ENCODE measurements around the gene RPN2.

DNA sequence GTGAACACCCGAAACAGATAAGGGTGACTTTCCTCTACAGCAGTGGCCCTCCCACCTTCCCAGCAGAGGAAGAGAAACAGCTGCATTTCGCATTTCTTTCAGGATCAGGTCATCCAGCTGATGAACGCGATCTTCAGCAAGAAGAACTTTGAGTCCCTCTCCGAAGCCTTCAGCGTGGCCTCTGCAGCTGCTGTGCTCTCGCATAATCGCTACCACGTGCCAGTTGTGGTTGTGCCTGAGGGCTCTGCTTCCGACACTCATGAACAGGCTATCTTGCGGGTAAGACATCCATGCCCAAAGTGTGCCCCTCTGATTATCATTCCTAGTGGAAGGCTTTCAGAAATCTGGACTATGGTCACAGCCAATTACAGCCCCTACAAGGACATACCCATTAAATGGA lies 28.0 kb downstream of the RPN2 start:
- TF ChIP-seq CTCF (IDR thresholded peaks at IDR 0.05) (no peak), POLR2A (IDR thresholded peaks at IDR 0.05) (no peak)

Measured in heart left ventricle (tissue), 13 donors.